Rectal smooth muscle tissue (tissue), 1 donor: ENCODE results near the gene CASZ1.

ENCODE experiments used
- H3K27ac ChIP-seq: one replicate; pipeline ENCODE4 v1.7.0; 2013; ENCODE audit warnings: low read depth, low read length, inconsistent platforms
- H3K27me3 ChIP-seq: one replicate; pipeline ENCODE4 v1.7.0; 2013; ENCODE audit warnings: low read length; ENCODE audit not compliant: control insufficient read depth, insufficient read depth
- H3K36me3 ChIP-seq: one replicate; pipeline ENCODE4 v1.7.0; 2013; ENCODE audit warnings: low read length; ENCODE audit not compliant: control insufficient read depth, insufficient read depth
- H3K4me1 ChIP-seq: one replicate; pipeline ENCODE4 v1.7.0; 2013; ENCODE audit warnings: low read length; ENCODE audit not compliant: control insufficient read depth, insufficient read depth
- H3K4me3 ChIP-seq: one replicate; pipeline ENCODE4 v1.7.0; 2013; ENCODE audit warnings: low read length
- H3K9ac ChIP-seq: one replicate; pipeline ENCODE4 v1.7.0; 2013; ENCODE audit warnings: low read length

Gene CASZ1

GRCh38 chr1:10634428-10635084 is 161.9 kb downstream of the CASZ1 start:
- Histone ChIP-seq H3K9ac (no peak overlapping the region), H3K4me3 (no peak overlapping the region), H3K36me3 (peaks cover 4% of the 10 kb centered on the region), H3K27ac (peak overlapping the region; percentile 77), H3K27me3 (no peaks in the 10 kb centered on the region), H3K4me1 (peaks cover 12% of the 10 kb centered on the region)

- Histone ChIP-seq H3K9ac (no peak overlapping the region), H3K4me3 (no peak overlapping the region), H3K27me3 (no peaks in the 10 kb centered on the region), H3K36me3 (no peaks in the 10 kb centered on the region), H3K4me1 (peaks cover 14% of the 10 kb centered on the region), H3K27ac (peak overlapping the region; percentile 77)
These were observed 162.4 kb downstream of the CASZ1 start for GRCh38 chr1:10634075-10634427.

GRCh38 chr1:10633416-10633815 is 163.0 kb downstream of the CASZ1 start:
- Histone ChIP-seq H3K36me3 (no peaks in the 10 kb centered on the region), H3K4me1 (peaks cover 17% of the 10 kb centered on the region), H3K4me3 (no peak overlapping the region), H3K27me3 (no peaks in the 10 kb centered on the region), H3K9ac (no peak overlapping the region), H3K27ac (no peak overlapping the region)

- Histone ChIP-seq H3K36me3 (no peaks in the 10 kb centered on the region), H3K27ac (no peak overlapping the region), H3K9ac (no peak overlapping the region), H3K4me3 (no peak overlapping the region), H3K27me3 (no peaks in the 10 kb centered on the region), H3K4me1 (peaks cover 17% of the 10 kb centered on the region)
These were observed 163.8 kb downstream of the CASZ1 start for GRCh38 chr1:10632691-10633090.

DNA sequence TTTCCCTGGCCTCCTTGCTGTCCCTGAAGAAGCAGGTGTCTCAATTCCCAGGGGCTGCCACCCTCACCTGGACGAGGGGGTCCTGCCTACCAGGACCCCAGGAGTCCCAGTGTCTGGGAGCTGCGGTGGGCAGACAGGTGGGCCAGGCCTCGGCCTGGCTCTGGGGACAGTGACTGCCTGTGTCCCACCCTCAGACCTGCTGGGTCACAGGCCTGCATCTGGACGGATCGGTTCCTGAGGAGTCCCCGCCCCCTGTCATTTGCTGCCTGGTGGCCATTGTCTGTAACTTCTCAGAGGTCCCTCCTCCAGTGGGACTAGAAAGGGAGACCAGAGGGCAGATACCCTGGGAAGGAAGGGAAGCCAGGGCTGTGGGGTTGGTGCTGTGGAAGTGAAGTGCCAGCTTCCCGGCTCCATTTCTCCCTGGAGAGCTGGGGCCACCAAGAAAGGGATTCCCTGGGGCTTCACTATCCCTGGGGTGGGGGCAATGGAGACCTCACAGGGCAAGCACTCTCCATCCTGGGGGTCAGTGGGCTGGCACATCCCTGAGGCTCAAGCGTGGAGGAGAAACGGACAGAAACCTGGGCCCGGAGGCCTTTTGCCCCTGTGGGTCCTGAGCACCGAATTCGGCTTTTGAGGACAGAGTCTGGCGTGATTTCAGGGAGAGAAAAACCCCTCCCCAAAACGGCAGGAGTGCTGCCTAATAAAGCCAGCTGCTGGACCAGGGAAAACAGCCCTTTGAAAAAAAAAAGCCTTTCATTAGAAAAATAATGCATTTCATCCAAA is 164.4 kb downstream of the CASZ1 start:
- Histone ChIP-seq H3K27ac (peak overlapping the region; percentile 7), H3K36me3 (peaks cover 2% of the 10 kb centered on the region), H3K4me3 (no peak overlapping the region), H3K27me3 (no peaks in the 10 kb centered on the region), H3K4me1 (peaks cover 17% of the 10 kb centered on the region), H3K9ac (no peak overlapping the region)

GRCh38 chr1:10631121-10631810 is 165.2 kb downstream of the CASZ1 start:
- H3K27ac ChIP-seq = peak overlapping the region; percentile 7
- H3K4me3 ChIP-seq = no peak overlapping the region
- H3K9ac ChIP-seq = no peak overlapping the region
- H3K27me3 ChIP-seq = no peaks in the 10 kb centered on the region
- H3K4me1 ChIP-seq = peaks cover 15% of the 10 kb centered on the region
- H3K36me3 ChIP-seq = peaks cover 2% of the 10 kb centered on the region

DNA sequence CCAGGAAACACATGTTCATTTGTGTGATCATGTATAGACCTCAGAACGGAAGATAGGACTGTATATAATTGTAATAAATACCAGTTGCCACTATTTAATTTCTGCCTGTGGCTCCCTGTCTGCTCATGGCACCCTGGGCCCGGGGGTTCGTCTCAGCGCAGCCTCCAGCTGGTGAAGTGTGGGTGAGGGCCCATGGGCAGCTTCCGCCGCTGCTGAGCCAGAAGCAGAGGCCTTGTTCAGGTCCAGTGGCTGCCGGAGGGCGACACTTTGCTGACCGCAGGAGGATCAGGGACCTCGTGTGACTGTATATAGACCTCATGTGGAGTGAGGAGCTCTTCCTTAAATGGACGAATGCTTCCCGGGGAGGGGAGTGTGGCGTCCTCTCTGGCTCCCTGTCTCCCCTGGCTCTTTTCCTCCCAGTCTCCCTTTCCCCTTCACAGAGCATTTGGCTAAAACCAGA is 165.8 kb downstream of the CASZ1 start:
- no peaks in the 10 kb centered on the region for H3K27me3 ChIP-seq
- H3K4me3 ChIP-seq = no peak overlapping the region
- peak overlapping the region; percentile 7 for H3K27ac ChIP-seq
- no peak overlapping the region for H3K9ac ChIP-seq
- H3K4me1 ChIP-seq = peaks cover 12% of the 10 kb centered on the region
- H3K36me3 ChIP-seq = peaks cover 2% of the 10 kb centered on the region

DNA sequence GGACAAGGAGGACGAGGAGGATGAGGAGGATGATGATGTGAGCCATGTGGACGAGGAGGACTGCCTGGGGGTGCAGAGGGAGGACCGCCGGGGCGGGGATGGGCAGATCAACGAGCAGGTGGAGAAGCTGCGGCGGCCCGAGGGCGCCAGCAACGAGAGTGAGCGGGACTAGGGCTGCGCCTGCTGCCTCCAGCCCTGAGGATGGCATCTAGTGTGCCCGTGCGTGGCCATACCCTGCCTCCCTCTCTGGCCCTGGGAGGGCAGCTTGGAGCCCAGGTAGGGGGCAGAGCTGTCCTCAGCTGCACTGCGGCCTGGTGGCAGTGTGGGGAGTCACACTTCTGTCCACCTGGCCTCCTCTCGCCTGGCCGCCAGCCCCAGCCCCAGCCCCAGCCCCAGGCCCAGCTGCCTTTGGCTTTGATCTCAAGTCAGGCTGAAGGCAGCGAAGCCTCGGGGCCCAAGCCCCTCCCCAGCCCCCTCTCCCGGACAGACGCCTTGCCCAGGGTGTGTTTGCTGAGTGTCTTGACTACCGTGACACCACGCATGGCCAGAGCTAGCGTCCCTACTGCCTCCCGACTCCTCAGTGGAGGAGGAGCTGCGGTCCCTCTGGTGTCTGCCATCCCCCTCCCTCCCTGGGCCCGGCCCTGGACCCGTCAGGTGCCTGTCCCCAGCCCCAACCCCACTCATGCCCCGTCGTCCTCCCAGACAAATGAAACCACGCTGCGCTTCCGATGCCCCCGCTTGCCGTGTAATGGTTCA is 166.5 kb downstream of the CASZ1 start:
- no peak overlapping the region for H3K4me3 ChIP-seq
- H3K36me3 ChIP-seq = peaks cover 2% of the 10 kb centered on the region
- H3K27me3 ChIP-seq = no peaks in the 10 kb centered on the region
- no peak overlapping the region for H3K9ac ChIP-seq
- no peak overlapping the region for H3K27ac ChIP-seq
- peaks cover 7% of the 10 kb centered on the region for H3K4me1 ChIP-seq

DNA sequence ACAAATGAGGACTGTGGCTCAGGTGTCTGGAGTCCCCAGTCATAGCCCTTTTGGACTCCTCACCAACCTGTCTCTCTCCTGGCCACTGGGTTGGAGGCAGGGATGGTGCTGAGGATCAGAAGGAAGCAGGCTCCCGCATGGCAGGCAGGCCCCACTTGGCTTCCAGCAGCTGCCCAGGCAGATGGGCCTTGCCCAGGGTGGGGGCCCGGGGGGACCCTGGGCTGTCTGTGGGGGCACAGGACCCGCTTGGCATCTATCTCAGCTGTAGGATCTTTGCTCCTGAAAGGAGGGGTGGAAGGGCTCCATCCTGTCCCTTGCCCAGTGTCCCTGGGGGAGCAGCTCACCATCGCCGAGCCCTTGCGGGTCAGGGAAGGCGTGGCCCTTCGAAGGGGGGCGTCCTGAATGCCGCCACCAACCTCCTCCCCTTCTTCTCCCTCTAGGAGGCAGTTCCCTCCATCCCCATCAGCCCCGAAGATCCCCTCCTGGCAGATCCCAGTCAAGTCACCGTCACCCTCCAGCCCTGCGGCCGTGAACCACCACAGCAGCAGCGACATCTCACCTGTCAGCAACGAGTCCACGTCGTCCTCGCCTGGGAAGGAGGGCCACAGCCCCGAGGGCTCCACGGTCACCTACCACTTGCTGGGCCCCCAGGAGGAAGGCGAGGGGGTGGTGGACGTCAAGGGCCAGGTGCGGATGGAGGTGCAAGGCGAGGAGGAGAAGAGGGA is 167.2 kb downstream of the CASZ1 start:
- H3K4me1 ChIP-seq = peaks cover 5% of the 10 kb centered on the region
- H3K36me3 ChIP-seq = peaks cover 6% of the 10 kb centered on the region
- no peak overlapping the region for H3K4me3 ChIP-seq
- H3K9ac ChIP-seq = no peak overlapping the region
- peak overlapping the region; percentile 71 for H3K27ac ChIP-seq
- H3K27me3 ChIP-seq = no peaks in the 10 kb centered on the region

DNA sequence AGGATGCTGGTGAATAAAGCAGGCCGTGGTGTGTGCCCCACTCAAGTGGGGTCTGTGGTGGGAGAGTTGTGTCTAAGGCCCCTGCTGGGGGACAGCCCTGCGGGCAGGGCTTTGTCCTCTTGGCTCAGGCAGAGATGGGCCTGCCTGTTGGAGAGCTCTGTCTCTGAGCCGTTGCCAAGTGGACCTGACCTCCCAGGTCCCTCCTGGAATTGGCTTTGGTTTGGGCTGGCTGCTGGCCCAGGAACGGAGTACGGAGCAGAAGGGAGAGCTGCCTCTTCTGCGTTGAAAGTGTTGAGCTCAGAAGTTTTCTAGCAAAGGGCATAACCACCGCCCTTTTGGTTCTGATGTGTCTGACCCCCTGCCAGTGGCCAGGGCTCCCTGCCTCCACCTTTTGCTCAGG is 167.8 kb downstream of the CASZ1 start:
- peaks cover 5% of the 10 kb centered on the region for H3K4me1 ChIP-seq
- H3K4me3 ChIP-seq = no peak overlapping the region
- H3K27me3 ChIP-seq = no peaks in the 10 kb centered on the region
- H3K27ac ChIP-seq = peak overlapping the region; percentile 71
- peaks cover 6% of the 10 kb centered on the region for H3K36me3 ChIP-seq
- H3K9ac ChIP-seq = no peak overlapping the region

- H3K27ac ChIP-seq = no peak overlapping the region
These were observed 169.5 kb downstream of the CASZ1 start for GRCh38 chr1:10626791-10627410.

More at GRCh38 chr1:10626791-10627410, 169.5 kb downstream of the CASZ1 start:
- H3K4me1 ChIP-seq = peaks cover 5% of the 10 kb centered on the region
- H3K4me3 ChIP-seq = no peak overlapping the region
- no peak overlapping the region for H3K9ac ChIP-seq
- H3K27me3 ChIP-seq = no peaks in the 10 kb centered on the region
- peaks cover 6% of the 10 kb centered on the region for H3K36me3 ChIP-seq
